GM23338 (cell line): ENCODE data around the gene C10orf90. TPM values are rescaled to one million over a fixed set of nuclear protein-coding genes. Genes with fewer than 3 reads are reported as not detected.

ENCODE experiments used
- ATAC-seq: fragments of 200-7000 bp; cut with Tn5 transposase; 3 replicates; pipeline ENCODE4 v1.9.1; 2020
- DNase-seq: peaks from one replicate; pipeline ENCODE4 v3.0.0-alpha.2; 2015; ENCODE audit warnings: low spot score
- H2AFZ ChIP-seq: fragments of 200-600 bp; sonication (generic); 2 replicates; pipeline ENCODE4 v1.8.0; 2016; ENCODE audit warnings: antibody characterized with exemption, mild to moderate bottlenecking, moderate library complexity
- H3F3A ChIP-seq: fragments of 200-600 bp; sonication (generic); replicated peaks from 2 replicates; pipeline ENCODE4 v1.8.0; 2017; ENCODE audit warnings: antibody characterized with exemption, mixed run types, low read depth
- H3K27ac ChIP-seq: fragments of 200-600 bp; sonication (generic); 2 replicates; pipeline ENCODE4 v1.6.1; 2016; ENCODE audit warnings: low read depth
- H3K27me3 ChIP-seq: fragments of 200-600 bp; sonication (generic); 2 replicates; pipeline ENCODE4 v1.8.0; 2016; ENCODE audit warnings: mild to moderate bottlenecking, mixed run types, moderate library complexity; ENCODE audit not compliant: insufficient read depth
- H3K36me3 ChIP-seq: fragments of 200-600 bp; sonication (generic); 2 replicates; pipeline ENCODE4 v1.8.0; 2016; ENCODE audit warnings: mild to moderate bottlenecking; ENCODE audit not compliant: insufficient read depth
- H3K4me1 ChIP-seq: fragments of 200-600 bp; sonication (generic); 2 replicates; pipeline ENCODE4 v1.8.0; 2016; ENCODE audit warnings: mild to moderate bottlenecking, moderate library complexity; ENCODE audit not compliant: insufficient read depth
- H3K4me2 ChIP-seq: fragments of 200-600 bp; sonication (generic); 2 replicates; pipeline ENCODE4 v1.7.1; 2017; ENCODE audit warnings: mixed run types
- H3K4me3 ChIP-seq: fragments of 200-600 bp; sonication (generic); 2 replicates; pipeline ENCODE4 v1.6.1; 2016; ENCODE audit warnings: mixed run types
- H3K79me2 ChIP-seq: fragments of 200-600 bp; sonication (generic); replicated peaks from 2 replicates; pipeline ENCODE4 v1.8.0; 2017; ENCODE audit warnings: mild to moderate bottlenecking; ENCODE audit not compliant: insufficient read depth
- H3K9me2 ChIP-seq: fragments of 200-600 bp; sonication (generic); 2 replicates; pipeline ENCODE4 v1.8.0; 2017; ENCODE audit not compliant: insufficient read depth
- H4K20me1 ChIP-seq: fragments of 200-600 bp; sonication (generic); replicated peaks from 2 replicates; pipeline ENCODE4 v1.8.0; 2017; ENCODE audit warnings: mild to moderate bottlenecking; ENCODE audit not compliant: insufficient read depth
- H3K27ac Mint-ChIP-seq: 2 replicates; pipeline ENCODE4 v1.8.0; 2020; ENCODE audit warnings: inconsistent platforms, mild to moderate bottlenecking, moderate library complexity, mixed read lengths
- H3K27me3 Mint-ChIP-seq: 3 replicates; pipeline ENCODE4 v1.8.0; 2022; ENCODE audit warnings: low read depth, mild to moderate bottlenecking, moderate library complexity, mixed read lengths, inconsistent platforms; ENCODE audit not compliant: insufficient read depth, poor library complexity
- H3K36me3 Mint-ChIP-seq: 3 replicates; pipeline ENCODE4 v1.8.0; 2021; ENCODE audit warnings: low read depth, mild to moderate bottlenecking, inconsistent platforms, moderate library complexity, mixed read lengths
- H3K4me1 Mint-ChIP-seq: 3 replicates; pipeline ENCODE4 v1.8.0; 2020; ENCODE audit warnings: mild to moderate bottlenecking, inconsistent platforms, mixed read lengths
- H3K4me3 Mint-ChIP-seq: 3 replicates; pipeline ENCODE4 v1.8.0; 2021; ENCODE audit warnings: moderate library complexity, mild to moderate bottlenecking, inconsistent platforms, mixed read lengths
- H3K9me3 Mint-ChIP-seq: 3 replicates; pipeline ENCODE4 v1.8.0; 2020; ENCODE audit warnings: moderate library complexity, mild to moderate bottlenecking, inconsistent platforms, mixed read lengths
- CREB1 ChIP-seq: fragments of 250-450 bp; sonication (Bioruptor Pico); IDR thresholded peaks from 2 replicates; pipeline ENCODE4 v1.5.0; 2020; ENCODE audit warnings: low read depth, mild to moderate bottlenecking, moderate library complexity
- CTCF ChIP-seq, 2 experiments: fragments of 200-600 bp in 1 of 2; sonication (generic) in 1 of 2; conservative IDR thresholded peaks; 2 replicates each; pipeline versions ENCODE4 v1.5.1 to v1.6.1; 2016 to 2017; ENCODE audit warnings: antibody characterized with exemption in 2 of 2, low read depth in 2 of 2, mild to moderate bottlenecking in 2 of 2, moderate library complexity in 1 of 2
- ETS1 ChIP-seq: IDR thresholded peaks from 2 replicates; pipeline ENCODE4 v1.6.1; 2016; ENCODE audit warnings: antibody characterized with exemption
- EZH2 ChIP-seq: fragments of 200-600 bp; sonication (generic); IDR thresholded peaks from one replicate; pipeline ENCODE4 v1.8.0; 2017; ENCODE audit warnings: antibody characterized with exemption, mild to moderate bottlenecking, low read depth; ENCODE audit not compliant: unreplicated experiment
- JUNB ChIP-seq: IDR thresholded peaks from one replicate; pipeline ENCODE4 v1.6.1; 2016; ENCODE audit warnings: antibody characterized with exemption; ENCODE audit not compliant: unreplicated experiment
- NANOG ChIP-seq: IDR thresholded peaks from 2 replicates; pipeline ENCODE4 v1.6.1; 2016; ENCODE audit warnings: antibody characterized with exemption, borderline replicate concordance
- POLR2AphosphoS5 ChIP-seq: IDR thresholded peaks from 2 replicates; pipeline ENCODE4 v1.6.1; 2016; ENCODE audit warnings: antibody characterized with exemption, low read depth
- REST ChIP-seq: IDR thresholded peaks from one replicate; pipeline ENCODE4 v1.6.1; 2018; ENCODE audit warnings: antibody characterized with exemption; ENCODE audit not compliant: unreplicated experiment
- ZNF114 ChIP-seq: fragments of 250-450 bp; sonication (Bioruptor Pico); IDR thresholded peaks from 2 replicates; pipeline ENCODE4 v1.5.0; 2020; ENCODE audit warnings: mild to moderate bottlenecking, moderate library complexity
- ZNF462 ChIP-seq: fragments of 250-450 bp; sonication (Bioruptor Pico); IDR thresholded peaks from 2 replicates; pipeline ENCODE4 v1.5.0; 2020; ENCODE audit warnings: mild to moderate bottlenecking, moderate library complexity
- polyA plus RNA-seq: library from polyadenylated mRNA; unstranded; fragments of >200 nt; fragmentation: Nextera tagmentation; extraction: Ambion mirVana; gene quantifications from 2 replicates; pipeline ENCODE4 v1.2.1, GENCODE V29; 2016
- total RNA-seq: library from RNA; depleted of rRNA; stranded (reverse); fragments of >200 nt; shearing (Covaris generic); gene quantifications from 2 replicates; pipeline ENCODE4 v1.2.3, GENCODE V29; 2014

Gene C10orf90
- total and polyA plus RNA-seq, 2 experiments from 2014 or later: 0.76 to 0.97 TPM

DNA sequence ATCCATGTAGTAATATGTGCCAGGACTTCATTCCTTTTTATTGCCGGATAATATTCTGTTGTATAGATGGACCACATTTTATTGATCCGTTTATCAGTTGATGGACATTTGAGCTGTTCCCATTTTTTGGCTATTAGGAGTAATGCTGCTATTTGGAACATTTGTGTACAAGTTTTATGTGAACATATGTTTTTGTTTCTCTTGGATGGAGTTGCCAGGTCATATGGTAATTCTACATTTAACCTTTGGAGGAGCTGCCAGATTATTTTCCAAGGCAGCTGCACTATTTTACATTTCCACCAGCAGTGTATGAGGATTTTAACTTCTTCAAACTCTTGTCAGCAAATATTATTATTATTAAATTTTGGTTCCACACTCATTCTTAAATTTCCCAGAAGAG lies 59.2 kb downstream of the C10orf90 start:
- Histone ChIP-seq H3K79me2 (no peaks in the 10 kb centered on the region), H3K4me3 (no peak overlapping the region), H3F3A (no peaks in the 10 kb centered on the region), H3K36me3 (no peaks in the 10 kb centered on the region), H3K4me1 (no peaks in the 10 kb centered on the region), H4K20me1 (no peaks in the 10 kb centered on the region), H3K4me2 (no peak overlapping the region), H3K9me2 (peaks cover 13% of the 10 kb centered on the region; the same call in 1 of the 2 replicates), H3K27ac (no peak overlapping the region), H3K27me3 (no peaks in the 10 kb centered on the region), H2AFZ (no peak overlapping the region)
- H3K36me3 Mint-ChIP-seq: no peaks in the 10 kb centered on the region
- no peak overlapping the region for H3K27ac Mint-ChIP-seq
- TF ChIP-seq ZNF114 (CRISPR knock-in tag): no peak
- peaks cover 4% of the 10 kb centered on the region for H3K27me3 Mint-ChIP-seq
- no peak for ATAC-seq
- no peak for DNase-seq
- H3K4me1 Mint-ChIP-seq: no peaks in the 10 kb centered on the region
- H3K4me3 Mint-ChIP-seq: no peak overlapping the region
- H3K9me3 Mint-ChIP-seq: no peaks in the 10 kb centered on the region

DNA sequence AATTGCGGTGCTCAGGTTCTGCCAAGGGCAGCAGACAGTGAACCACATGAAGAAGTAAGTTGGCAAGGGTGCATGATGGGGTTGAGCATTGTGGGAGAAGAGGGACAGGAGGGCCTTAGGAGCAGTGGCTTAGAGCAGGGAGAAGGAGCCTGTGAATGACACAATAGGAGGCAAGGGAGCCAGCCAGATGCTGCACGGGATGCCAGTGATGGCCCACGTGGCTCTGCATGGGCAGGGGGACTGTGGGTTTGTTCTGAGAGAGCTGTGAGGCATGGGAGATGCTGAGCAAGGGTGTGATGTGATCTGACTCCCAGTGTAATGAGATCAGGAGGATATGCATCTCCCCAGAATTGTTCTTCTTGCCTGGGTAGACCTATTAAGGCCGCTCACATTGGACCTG lies 60.9 kb downstream of the C10orf90 start:
- Mint-ChIP-seq H3K27me3 (peaks cover 4% of the 10 kb centered on the region), H3K9me3 (no peaks in the 10 kb centered on the region), H3K4me3 (no peak overlapping the region), H3K36me3 (no peaks in the 10 kb centered on the region), H3K27ac (no peak overlapping the region), H3K4me1 (no peaks in the 10 kb centered on the region)
- H3K4me1 ChIP-seq: no peaks in the 10 kb centered on the region
- no peaks in the 10 kb centered on the region for H3F3A ChIP-seq
- no peak for DNase-seq
- ATAC-seq: no peak
- no peak overlapping the region for H2AFZ ChIP-seq
- H3K79me2 ChIP-seq: no peaks in the 10 kb centered on the region
- no peaks in the 10 kb centered on the region for H3K36me3 ChIP-seq
- H3K4me2 ChIP-seq: no peak overlapping the region
- H3K9me2 ChIP-seq: peaks cover 10% of the 10 kb centered on the region; the same call in 1 of the 2 replicates
- H4K20me1 ChIP-seq: no peaks in the 10 kb centered on the region
- H3K4me3 ChIP-seq: no peak overlapping the region
- H3K27me3 ChIP-seq: no peaks in the 10 kb centered on the region
- H3K27ac ChIP-seq: no peak overlapping the region
- TF ChIP-seq ETS1 (no peak), NANOG (no peak), CTCF (conservative IDR thresholded peaks at IDR 0.05; ENCODE audit: low read depth in 2 of 2) (no peak), POLR2AphosphoS5 (no peak), JUNB (no peak), ZNF462 (CRISPR knock-in tag) (no peak), EZH2 (no peak), ZNF114 (CRISPR knock-in tag) (no peak), CREB1 (no peak), REST (no peak)
